IMR-90 (cell line): ENCODE data around the gene PLCB4. TPM values are rescaled to one million over a fixed set of nuclear protein-coding genes. Genes with fewer than 3 reads are reported as not detected.

Experiments
- ATAC-seq: fragments of 200-7000 bp; cut with Tn5 transposase; 2 replicates; pipeline ENCODE4 v1.9.1; 2020; ENCODE audit warnings: low read depth, mild to moderate bottlenecking, moderate library complexity
- BruUV-seq: library from RNA; stranded (reverse); fragments of 400-500 nt; replicated peaks from 2 replicates; lab custom pipeline; 2021; lab: Mats Ljungman, UMichigan
- CTCF ChIA-PET: fragments of 300-600 bp; formaldehyde crosslinking; extraction: SDS; loops from one replicate; lab custom pipeline; 2021; ENCODE audit warnings: antibody characterized with exemption; lab: Yijun Ruan, JAX
- POLR2A ChIA-PET: fragments of 300-600 bp; sonication (Branson Sonifier 250); formaldehyde crosslinking; loops from one replicate; lab custom pipeline; 2022; ENCODE audit warnings: antibody characterized with exemption; ENCODE audit not compliant: unreplicated experiment; lab: Charles Lee
- DNase-seq: peaks from one replicate; pipeline ENCODE4 v3.0.0; 2013
- H2AFZ ChIP-seq: replicated peaks from 2 replicates; pipeline ENCODE3; 2013; ENCODE audit warnings: low read length, mild to moderate bottlenecking; ENCODE audit not compliant: poor library complexity
- H2AK5ac ChIP-seq: 2 replicates; pipeline ENCODE4 v1.6.1; 2013; ENCODE audit warnings: low read depth, low read length, inconsistent platforms
- H2AK9ac ChIP-seq: replicated peaks from 2 replicates; pipeline ENCODE3; 2013; ENCODE audit warnings: mild to moderate bottlenecking, low read depth, low read length, moderate library complexity; ENCODE audit not compliant: poor library complexity
- H2BK120ac ChIP-seq: 2 replicates; pipeline ENCODE4 v1.6.1; 2013; ENCODE audit warnings: low read depth, low read length, inconsistent platforms
- H2BK15ac ChIP-seq: 3 replicates; pipeline ENCODE4 v1.6.1; 2013; ENCODE audit warnings: low read depth, low read length, inconsistent platforms
- H2BK20ac ChIP-seq: 2 replicates; pipeline ENCODE4 v1.6.1; 2013; ENCODE audit warnings: low read depth, mild to moderate bottlenecking, inconsistent platforms, low read length, moderate library complexity
- H2BK5ac ChIP-seq: 2 replicates; pipeline ENCODE4 v1.6.1; 2013; ENCODE audit warnings: mild to moderate bottlenecking, low read depth, low read length, inconsistent platforms; ENCODE audit not compliant: poor library complexity, severe bottlenecking
- H3K14ac ChIP-seq: replicated peaks from 2 replicates; pipeline ENCODE4 v1.6.1; 2013; ENCODE audit warnings: low read depth, low read length, inconsistent platforms
- H3K18ac ChIP-seq: 2 replicates; pipeline ENCODE4 v1.6.1; 2013; ENCODE audit warnings: low read depth, low read length, control low read depth
- H3K23ac ChIP-seq: 2 replicates; pipeline ENCODE4 v1.6.1; 2013; ENCODE audit warnings: low read depth, low read length, inconsistent platforms
- H3K27ac ChIP-seq: 2 replicates; pipeline ENCODE4 v1.5.1; 2013; ENCODE audit warnings: mild to moderate bottlenecking, control low read depth, low read length; ENCODE audit not compliant: insufficient read depth
- H3K27me3 ChIP-seq: 2 replicates; pipeline ENCODE4 v1.6.1; 2013; ENCODE audit warnings: low read length; ENCODE audit not compliant: control insufficient read depth, insufficient read depth
- H3K36me3 ChIP-seq: 2 replicates; pipeline ENCODE4 v1.6.1; 2013; ENCODE audit warnings: low read length, mixed read lengths; ENCODE audit not compliant: control insufficient read depth, insufficient read depth
- H3K4ac ChIP-seq: 2 replicates; pipeline ENCODE4 v1.6.1; 2013; ENCODE audit warnings: low read depth, low read length, inconsistent platforms
- H3K4me1 ChIP-seq: 2 replicates; pipeline ENCODE4 v1.6.1; 2013; ENCODE audit warnings: low read length, mixed read lengths; ENCODE audit not compliant: control insufficient read depth, insufficient read depth
- H3K4me2 ChIP-seq: 2 replicates; pipeline ENCODE4 v1.6.1; 2013; ENCODE audit warnings: low read depth, mild to moderate bottlenecking, control low read depth, low read length, moderate library complexity
- H3K4me3 ChIP-seq: 2 replicates; pipeline ENCODE4 v1.5.1; 2013; ENCODE audit warnings: low read depth, mild to moderate bottlenecking, control low read depth, low read length, moderate library complexity; ENCODE audit not compliant: insufficient read depth
- H3K56ac ChIP-seq: 2 replicates; pipeline ENCODE4 v1.6.1; 2013; ENCODE audit warnings: low read length, inconsistent platforms; ENCODE audit not compliant: insufficient read depth; ENCODE audit errors: extremely low read depth
- H3K79me1 ChIP-seq, 2 experiments: 2 replicates each; pipeline ENCODE4 v1.6.1; 2013; ENCODE audit warnings: low read length in 2 of 2, inconsistent platforms in 1 of 2, low read depth in 1 of 2
- H3K9ac ChIP-seq: 2 replicates; pipeline ENCODE4 v1.6.1; 2013; ENCODE audit warnings: low read depth, low read length, control low read depth
- H3K9me1 ChIP-seq: 2 replicates; pipeline ENCODE4 v1.6.1; 2013; ENCODE audit warnings: low read length, inconsistent platforms; ENCODE audit not compliant: insufficient read depth
- H3K9me3 ChIP-seq: 2 replicates; pipeline ENCODE4 v1.6.1; 2013; ENCODE audit warnings: low read length; ENCODE audit not compliant: control insufficient read depth, insufficient read depth
- H4K20me1 ChIP-seq: 2 replicates; pipeline ENCODE4 v1.6.1; 2013; ENCODE audit warnings: low read length, inconsistent platforms; ENCODE audit not compliant: insufficient read depth
- H4K5ac ChIP-seq: 2 replicates; pipeline ENCODE4 v1.6.1; 2013; ENCODE audit warnings: mild to moderate bottlenecking, low read depth, low read length, control low read depth
- H4K8ac ChIP-seq, 2 experiments: 2 replicates each; pipeline ENCODE4 v1.6.1; 2013; ENCODE audit warnings: low read depth in 2 of 2, low read length in 2 of 2, control low read depth in 1 of 2, inconsistent platforms in 1 of 2
- H4K91ac ChIP-seq: 2 replicates; pipeline ENCODE4 v1.6.1; 2013; ENCODE audit warnings: low read depth, low read length, inconsistent platforms; ENCODE audit not compliant: insufficient read depth
- BHLHE40 ChIP-seq: fragments of 150-350 bp; IDR thresholded peaks from 2 replicates; pipeline ENCODE4 v1.6.1; 2016; ENCODE audit warnings: mild to moderate bottlenecking, low read depth, low read length
- CEBPB ChIP-seq: IDR thresholded peaks from 2 replicates; pipeline ENCODE4 v1.6.1; 2012; ENCODE audit warnings: low read depth, low read length, improper control_type of control experiment
- CHD1 ChIP-seq: IDR thresholded peaks from 2 replicates; pipeline ENCODE4 v1.6.1; 2012; ENCODE audit warnings: low read depth, low read length, improper control_type of control experiment
- FOS ChIP-seq: fragments of 150-350 bp; IDR thresholded peaks from 2 replicates; pipeline ENCODE4 v1.6.1; 2016; ENCODE audit warnings: low read depth, low read length
- MAFK ChIP-seq: IDR thresholded peaks from 2 replicates; pipeline ENCODE4 v1.6.1; 2012; ENCODE audit warnings: low read depth, low read length, improper control_type of control experiment
- MAZ ChIP-seq: IDR thresholded peaks from 2 replicates; pipeline ENCODE4 v1.6.1; 2012; ENCODE audit warnings: low read depth, mild to moderate bottlenecking, low read length, improper control_type of control experiment, moderate library complexity, borderline replicate concordance
- MXI1 ChIP-seq: IDR thresholded peaks from 2 replicates; pipeline ENCODE4 v1.6.1; 2012; ENCODE audit warnings: low read depth, mild to moderate bottlenecking, low read length, moderate library complexity, borderline replicate concordance
- NFE2L2 ChIP-seq: fragments of 150-350 bp; IDR thresholded peaks from 2 replicates; pipeline ENCODE4 v1.6.1; 2016; ENCODE audit warnings: low read depth, mild to moderate bottlenecking, low read length
- POLR2A ChIP-seq: IDR thresholded peaks from 2 replicates; pipeline ENCODE4 v1.6.1; 2012; ENCODE audit warnings: mild to moderate bottlenecking, low read depth, low read length
- RAD21 ChIP-seq: IDR thresholded peaks from 2 replicates; pipeline ENCODE4 v1.6.1; 2012; ENCODE audit warnings: low read length, improper control_type of control experiment
- RCOR1 ChIP-seq: IDR thresholded peaks from 2 replicates; pipeline ENCODE4 v1.6.1; 2012; ENCODE audit warnings: mild to moderate bottlenecking, low read length, improper control_type of control experiment; ENCODE audit not compliant: insufficient replicate concordance
- RFX5 ChIP-seq: IDR thresholded peaks from 2 replicates; pipeline ENCODE4 v1.8.0; 2012; ENCODE audit warnings: low read depth, mild to moderate bottlenecking, low read length, moderate library complexity
- SMC3 ChIP-seq: fragments of 150-350 bp; IDR thresholded peaks from 2 replicates; pipeline ENCODE4 v1.6.1; 2016; ENCODE audit warnings: low read depth, mild to moderate bottlenecking, antibody characterized with exemption, low read length, moderate library complexity
- USF2 ChIP-seq: fragments of 150-350 bp; IDR thresholded peaks from 2 replicates; pipeline ENCODE4 v1.6.1; 2017; ENCODE audit warnings: mild to moderate bottlenecking, antibody characterized with exemption, low read length, low read depth
- WGBS, 2 experiments: methylation state at CpG; one replicate each; pipeline versions ENCODE4 v1.1.5 to v1.1.7; 2013; ENCODE audit warnings: missing lambda C conversion rate in 2 of 2; ENCODE audit not compliant: insufficient read length in 1 of 2; ENCODE audit errors: extremely low coverage in 2 of 2; 5-methylcytosine and 5-hydroxymethylcytosine counted together
- dilution Hi-C: fragments of 300-500 bp; cut with HindIII; formaldehyde crosslinking; loops from one replicate; pipeline ENCODE4 v1.14.3; 2018; ENCODE audit warnings: low sequenced_read_pairs; ENCODE audit not compliant: unreplicated experiment
- in situ Hi-C: fragments of 300-500 bp; cut with MboI; formaldehyde crosslinking; loops from 3 replicates; pipeline ENCODE4 v1.14.3; 2019; ENCODE audit warnings: low sequenced_read_pairs, inconsistent platforms, mixed read lengths
- intact Hi-C: fragments of 100-400 bp; cut with micrococcal nuclease; formaldehyde crosslinking; loops from 2 replicates; pipeline ENCODE4 v1.10.0; 2022
- polyA plus RNA-seq, 3 experiments: library from polyadenylated mRNA; depleted of rRNA; stranded (reverse); fragments of >200 nt; gene quantifications; 2 replicates each; pipeline ENCODE4 v1.2.3, GENCODE V29; 2012; ENCODE audit warnings: low replicate concordance in 1 of 3
- total RNA-seq: library from RNA; depleted of rRNA; stranded (reverse); fragments of >200 nt; gene quantifications from 2 replicates; pipeline ENCODE4 v1.2.3, GENCODE V29; 2012
- TF ChIP-seq, protein P1 (sequence below): conservative IDR thresholded peaks from 2 replicates; pipeline ENCODE4 v1.5.1; 2012; ENCODE audit warnings: mild to moderate bottlenecking, low read depth, low read length, improper control_type of control experiment
- TF ChIP-seq, protein P2 (sequence below): fragments of 150-350 bp; IDR thresholded peaks from 2 replicates; pipeline ENCODE4 v1.6.1; 2016; ENCODE audit warnings: low read depth, mild to moderate bottlenecking, low read length, moderate library complexity, borderline replicate concordance

The PLCB4 gene
- total and polyA plus RNA-seq, 2 of the 4 experiments (the other 2 are of a cell fraction), result 12.5 to 24.0 TPM

GRCh38 chr20:9255171-9255570 is 186.3 kb downstream of the PLCB4 start:
- DNase-seq (no peak), ATAC-seq (no peak)
- H3K18ac ChIP-seq, result no peak overlapping the region
- in situ Hi-C loops, result no loop called here
- H4K8ac ChIP-seq, result no peak overlapping the region
- ChIA-PET POLR2A (no interaction called here), CTCF (no interaction called here)
- H3K79me1 ChIP-seq, result peaks cover 33 to 44% of the 10 kb centered on the region in 2 experiments
- peaks cover 3% of the 10 kb centered on the region; the same call in 1 of the 2 replicates for H3K4me1 ChIP-seq
- no peaks in the 10 kb centered on the region for H3K36me3 ChIP-seq
- no peak overlapping the region for H2AK9ac ChIP-seq
- peaks cover 6% of the 10 kb centered on the region; the same call in 1 of the 2 replicates for H4K20me1 ChIP-seq
- no peak overlapping the region for H3K9ac ChIP-seq
- no peaks in the 10 kb centered on the region for H3K9me3 ChIP-seq
- no peak overlapping the region for H3K14ac ChIP-seq
- H3K4me2 ChIP-seq, result no peak overlapping the region
- H3K4me3 ChIP-seq, result no peak overlapping the region
- H3K27me3 ChIP-seq, result no peaks in the 10 kb centered on the region
- H2AFZ ChIP-seq, result no peak overlapping the region
- no peak overlapping the region for H2BK20ac ChIP-seq
- no TSS peak for BruUV-seq
- no peak overlapping the region for H3K27ac ChIP-seq
- H3K56ac ChIP-seq, result no peak overlapping the region
- H3K4ac ChIP-seq, result no peak overlapping the region
- peaks cover 5% of the 10 kb centered on the region; the same call in 1 of the 2 replicates for H3K9me1 ChIP-seq
- WGBS, 2 experiments, result no CpG with 5 or more reads among the region's 1 CpG
- TF ChIP-seq BHLHE40 (no peak), MAFK (no peak), SMC3 (no peak), CHD1 (no peak), NFE2L2 (no peak), CEBPB (no peak), USF2 (no peak), RFX5 (no peak), RCOR1 (no peak), POLR2A (no peak), FOS (no peak), MXI1 (no peak), MAZ (no peak), RAD21 (no peak)
- TF ChIP-seq, protein P1, sequence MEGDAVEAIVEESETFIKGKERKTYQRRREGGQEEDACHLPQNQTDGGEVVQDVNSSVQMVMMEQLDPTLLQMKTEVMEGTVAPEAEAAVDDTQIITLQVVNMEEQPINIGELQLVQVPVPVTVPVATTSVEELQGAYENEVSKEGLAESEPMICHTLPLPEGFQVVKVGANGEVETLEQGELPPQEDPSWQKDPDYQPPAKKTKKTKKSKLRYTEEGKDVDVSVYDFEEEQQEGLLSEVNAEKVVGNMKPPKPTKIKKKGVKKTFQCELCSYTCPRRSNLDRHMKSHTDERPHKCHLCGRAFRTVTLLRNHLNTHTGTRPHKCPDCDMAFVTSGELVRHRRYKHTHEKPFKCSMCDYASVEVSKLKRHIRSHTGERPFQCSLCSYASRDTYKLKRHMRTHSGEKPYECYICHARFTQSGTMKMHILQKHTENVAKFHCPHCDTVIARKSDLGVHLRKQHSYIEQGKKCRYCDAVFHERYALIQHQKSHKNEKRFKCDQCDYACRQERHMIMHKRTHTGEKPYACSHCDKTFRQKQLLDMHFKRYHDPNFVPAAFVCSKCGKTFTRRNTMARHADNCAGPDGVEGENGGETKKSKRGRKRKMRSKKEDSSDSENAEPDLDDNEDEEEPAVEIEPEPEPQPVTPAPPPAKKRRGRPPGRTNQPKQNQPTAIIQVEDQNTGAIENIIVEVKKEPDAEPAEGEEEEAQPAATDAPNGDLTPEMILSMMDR, result no peak
- TF ChIP-seq, protein P2, sequence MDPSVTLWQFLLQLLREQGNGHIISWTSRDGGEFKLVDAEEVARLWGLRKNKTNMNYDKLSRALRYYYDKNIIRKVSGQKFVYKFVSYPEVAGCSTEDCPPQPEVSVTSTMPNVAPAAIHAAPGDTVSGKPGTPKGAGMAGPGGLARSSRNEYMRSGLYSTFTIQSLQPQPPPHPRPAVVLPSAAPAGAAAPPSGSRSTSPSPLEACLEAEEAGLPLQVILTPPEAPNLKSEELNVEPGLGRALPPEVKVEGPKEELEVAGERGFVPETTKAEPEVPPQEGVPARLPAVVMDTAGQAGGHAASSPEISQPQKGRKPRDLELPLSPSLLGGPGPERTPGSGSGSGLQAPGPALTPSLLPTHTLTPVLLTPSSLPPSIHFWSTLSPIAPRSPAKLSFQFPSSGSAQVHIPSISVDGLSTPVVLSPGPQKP, result no peak
- H2BK5ac ChIP-seq, result no peak overlapping the region
- H2BK15ac ChIP-seq, result no peak overlapping the region
- H2BK120ac ChIP-seq, result no peak overlapping the region
- H4K5ac ChIP-seq, result no peak overlapping the region
- dilution Hi-C loops, result no loop called here
- H3K23ac ChIP-seq, result no peak overlapping the region
- no peak overlapping the region for H4K91ac ChIP-seq
- no peak overlapping the region for H2AK5ac ChIP-seq
- intact Hi-C loops, result no loop called here
